Colonic mucosa (tissue), 4 donors: ENCODE data around the gene SLC39A13. TPM values are rescaled to one million over a fixed set of nuclear protein-coding genes. Genes with fewer than 3 reads are reported as not detected.

Experiments used
- DNase-seq: peaks from one replicate; pipeline ENCODE4 v3.0.0-alpha.2; 2020
- H3K27ac ChIP-seq: fragments of 200-600 bp; one replicate; pipeline ENCODE4 v1.8.0; 2021
- H3K27me3 ChIP-seq: fragments of 200-600 bp; one replicate; pipeline ENCODE4 v1.8.0; 2021
- H3K36me3 ChIP-seq: fragments of 200-600 bp; one replicate; pipeline ENCODE4 v1.8.0; 2021
- H3K4me1 ChIP-seq: fragments of 200-600 bp; one replicate; pipeline ENCODE4 v1.8.0; 2021; ENCODE audit warnings: mild to moderate bottlenecking
- H3K4me3 ChIP-seq: fragments of 200-600 bp; one replicate; pipeline ENCODE4 v1.8.0; 2021
- H3K9ac ChIP-seq, 2 donors: one replicate each; pipeline ENCODE4 v1.7.0; 2013; ENCODE audit warnings: control low read depth in 2 of 2, low read depth in 2 of 2, low read length in 2 of 2
- H3K9me3 ChIP-seq: fragments of 200-600 bp; one replicate; pipeline ENCODE4 v1.8.0; 2021
- CTCF ChIP-seq: fragments of 200-600 bp; IDR thresholded peaks from one replicate; pipeline ENCODE4 v1.8.0; 2022; ENCODE audit warnings: antibody characterized with exemption, mild to moderate bottlenecking
- intact Hi-C: fragments of 100-400 bp; cut with DNase I; formaldehyde crosslinking; loops from one replicate; pipeline ENCODE4 v1.14.1; 2022
- total RNA-seq, 2 donors: library from RNA; stranded (reverse); fragmentation: NEBNext Ultra II Directional in 1 of 2; extraction: Animal tissue kit (Norgen Biotek cat#: 25700) in 1 of 2; gene quantifications; one replicate each; pipeline ENCODE4 v1.2.1, GENCODE V29; 2021
- donor health status: healthy.
- donor health status: DM: no; HTN: no; CAD: no.
- donor health status: DM: no; HTN: no; CAD: no.

SLC39A13 gene
- total RNA-seq, 2 donors from 2014 or later: 14.3 to 18.6 TPM

GRCh38 chr11:47441421-47441820 is 33.0 kb downstream of the SLC39A13 start:
- Histone ChIP-seq H3K27ac (no peak overlapping the region), H3K27me3 (no peaks in the 10 kb centered on the region), H3K9me3 (no peaks in the 10 kb centered on the region), H3K9ac (no peak overlapping the region), H3K4me1 (no peaks in the 10 kb centered on the region), H3K4me3 (no peak overlapping the region), H3K36me3 (no peaks in the 10 kb centered on the region)
- intact Hi-C loops: no loop called here
- no peak for DNase-seq
- TF ChIP-seq CTCF: no peak

- H3K9ac ChIP-seq: no peak overlapping the region
- intact Hi-C loops: no loop called here
- H3K9me3 ChIP-seq: no peaks in the 10 kb centered on the region
- no peaks in the 10 kb centered on the region for H3K36me3 ChIP-seq
- no peaks in the 10 kb centered on the region for H3K4me1 ChIP-seq
- no peak overlapping the region for H3K4me3 ChIP-seq
- no peak overlapping the region for H3K27ac ChIP-seq
- DNase-seq: no peak
- H3K27me3 ChIP-seq: no peaks in the 10 kb centered on the region
- TF ChIP-seq CTCF: no peak
Measured at GRCh38 chr11:47442514-47442913, 34.1 kb downstream of the SLC39A13 start.

- DNase-seq: no peak
- Histone ChIP-seq H3K9ac (no peak overlapping the region), H3K36me3 (no peaks in the 10 kb centered on the region), H3K4me1 (no peaks in the 10 kb centered on the region), H3K27me3 (no peaks in the 10 kb centered on the region), H3K4me3 (no peak overlapping the region), H3K9me3 (no peaks in the 10 kb centered on the region), H3K27ac (no peak overlapping the region)
- TF ChIP-seq CTCF: no peak
- intact Hi-C loops: no loop called here
Measured at GRCh38 chr11:47443028-47443700, 34.8 kb downstream of the SLC39A13 start.

- DNase-seq: no peak
- Histone ChIP-seq H3K4me3 (no peak overlapping the region), H3K27ac (no peak overlapping the region), H3K4me1 (no peaks in the 10 kb centered on the region), H3K9ac (no peak overlapping the region), H3K27me3 (no peaks in the 10 kb centered on the region), H3K9me3 (no peaks in the 10 kb centered on the region), H3K36me3 (no peaks in the 10 kb centered on the region)
- no peak for TF ChIP-seq CTCF
- intact Hi-C loops: no loop called here
Measured at GRCh38 chr11:47443817-47444216, 35.4 kb downstream of the SLC39A13 start.

GRCh38 chr11:47445840-47446239 is 37.5 kb downstream of the SLC39A13 start:
- Histone ChIP-seq H3K27me3 (no peaks in the 10 kb centered on the region), H3K27ac (no peak overlapping the region), H3K9me3 (no peaks in the 10 kb centered on the region), H3K9ac (no peak overlapping the region), H3K4me1 (no peaks in the 10 kb centered on the region), H3K36me3 (no peaks in the 10 kb centered on the region), H3K4me3 (no peak overlapping the region)
- TF ChIP-seq CTCF: no peak
- DNase-seq: no peak
- intact Hi-C loops: no loop called here
